HEK293 (cell line): ENCODE measurements around the gene TADA2B.

Source experiments
- CTCF ChIA-PET: fragments of 350-600 bp; formaldehyde crosslinking; extraction: SDS; loops from one replicate; lab custom pipeline; 2021; ENCODE audit warnings: antibody characterized with exemption; lab: Yijun Ruan, JAX
- POLR2A ChIA-PET: fragments of 300-600 bp; formaldehyde crosslinking; extraction: SDS; loops from one replicate; lab custom pipeline; 2020; ENCODE audit warnings: antibody characterized with exemption, inconsistent platforms; lab: Yijun Ruan, JAX
- H3K27ac ChIP-seq: fragments of 200-500 bp; sonication (Bioruptor generic); 2 replicates; pipeline ENCODE4 v1.5.1; 2014; ENCODE audit warnings: low read depth, low read length, control low read depth, inconsistent platforms; ENCODE audit errors: extremely low read depth
- H3K36me3 ChIP-seq, 2 experiments: fragments of 200-500 bp in 1 of 2; sonication (Bioruptor generic) in 1 of 2; 1 replicate in 1 of 2; 2 replicates in 1 of 2; pipeline ENCODE4 v1.5.1; 2014 to 2017; ENCODE audit warnings: inconsistent platforms in 2 of 2, low read length in 2 of 2; ENCODE audit not compliant: control insufficient read depth in 2 of 2, insufficient read depth in 1 of 2
- H3K4me1 ChIP-seq: fragments of 200-500 bp; sonication (Bioruptor generic); 2 replicates; pipeline ENCODE4 v1.5.1; 2014; ENCODE audit warnings: mild to moderate bottlenecking, low read length, inconsistent platforms; ENCODE audit not compliant: control insufficient read depth, insufficient read depth
- H3K4me3 ChIP-seq: 2 replicates; pipeline ENCODE4 v1.5.1; 2011; ENCODE audit warnings: low read depth, mild to moderate bottlenecking, control low read depth, low read length, moderate library complexity
- H3K9me3 ChIP-seq: fragments of 200-500 bp; sonication (Bioruptor generic); 2 replicates; pipeline ENCODE4 v1.5.1; 2014; ENCODE audit warnings: low read depth, low read length, inconsistent platforms; ENCODE audit not compliant: control insufficient read depth, insufficient read depth
- CTCF ChIP-seq: fragments of 450-650 bp; formaldehyde crosslinking; IDR thresholded peaks from 2 replicates; pipeline ENCODE4 v1.5.1; 2016; ENCODE audit warnings: missing biosample characterization, missing genetic modification characterization
- EGR2 ChIP-seq: fragments of 450-650 bp; formaldehyde crosslinking; IDR thresholded peaks from 2 replicates; pipeline ENCODE4 v1.5.1; 2016; ENCODE audit warnings: low read depth, missing biosample characterization, missing genetic modification characterization
- HOXC10 ChIP-seq: sonication (generic); formaldehyde crosslinking; IDR thresholded peaks from 2 replicates; pipeline ENCODE4 v1.8.1; 2023; ENCODE audit warnings: mild to moderate bottlenecking, missing genetic modification reagents
- KLF8 ChIP-seq: fragments of 450-650 bp; formaldehyde crosslinking; IDR thresholded peaks from 2 replicates; pipeline ENCODE4 v1.5.1; 2016; ENCODE audit warnings: missing biosample characterization, missing genetic modification characterization
- OSR2 ChIP-seq: fragments of 450-650 bp; formaldehyde crosslinking; IDR thresholded peaks from 2 replicates; pipeline ENCODE4 v1.5.1; 2016; ENCODE audit warnings: missing biosample characterization, missing genetic modification characterization
- PATZ1 ChIP-seq: fragments of 450-650 bp; formaldehyde crosslinking; IDR thresholded peaks from 2 replicates; pipeline ENCODE4 v1.5.1; 2016; ENCODE audit warnings: missing biosample characterization, missing genetic modification characterization
- YY1 ChIP-seq: fragments of 450-650 bp; formaldehyde crosslinking; IDR thresholded peaks from 2 replicates; pipeline ENCODE4 v1.5.1; 2018; ENCODE audit warnings: missing biosample characterization, missing genetic modification characterization
- ZBTB17 ChIP-seq: fragments of 450-650 bp; formaldehyde crosslinking; IDR thresholded peaks from 2 replicates; pipeline ENCODE4 v1.5.1; 2016; ENCODE audit warnings: missing biosample characterization, missing genetic modification characterization
- ZBTB6 ChIP-seq: fragments of 450-650 bp; formaldehyde crosslinking; IDR thresholded peaks from 2 replicates; pipeline ENCODE4 v1.5.1; 2017; ENCODE audit warnings: missing biosample characterization, missing genetic modification characterization
- ZBTB7A ChIP-seq: fragments of 450-650 bp; formaldehyde crosslinking; IDR thresholded peaks from 2 replicates; pipeline ENCODE4 v1.5.1; 2016; ENCODE audit warnings: low read depth, missing biosample characterization, missing genetic modification characterization
- ZNF155 ChIP-seq: fragments of 450-650 bp; formaldehyde crosslinking; IDR thresholded peaks from 2 replicates; pipeline ENCODE4 v1.5.1; 2016; ENCODE audit warnings: missing biosample characterization, missing genetic modification characterization
- ZNF2 ChIP-seq: fragments of 450-650 bp; formaldehyde crosslinking; IDR thresholded peaks from 2 replicates; pipeline ENCODE4 v1.5.1; 2016; ENCODE audit warnings: missing biosample characterization, missing genetic modification characterization
- ZNF362 ChIP-seq: fragments of 450-650 bp; formaldehyde crosslinking; IDR thresholded peaks from 2 replicates; pipeline ENCODE4 v1.5.1; 2016; ENCODE audit warnings: missing biosample characterization, missing genetic modification characterization
- ZNF449 ChIP-seq: fragments of 450-650 bp; formaldehyde crosslinking; IDR thresholded peaks from 2 replicates; pipeline ENCODE4 v1.5.1; 2017; ENCODE audit warnings: missing biosample characterization, mild to moderate bottlenecking, missing genetic modification characterization, moderate library complexity
- ZNF555 ChIP-seq: fragments of 450-650 bp; formaldehyde crosslinking; conservative IDR thresholded peaks from 2 replicates; pipeline ENCODE4 v1.5.1; 2017; ENCODE audit warnings: missing biosample characterization, mild to moderate bottlenecking, missing genetic modification characterization, inconsistent platforms
- ZNF791 ChIP-seq: fragments of 450-650 bp; formaldehyde crosslinking; IDR thresholded peaks from 2 replicates; pipeline ENCODE4 v1.5.1; 2016; ENCODE audit warnings: missing biosample characterization, missing genetic modification characterization
- ZSCAN18 ChIP-seq: fragments of 450-650 bp; formaldehyde crosslinking; IDR thresholded peaks from 2 replicates; pipeline ENCODE4 v1.5.1; 2016; ENCODE audit warnings: missing biosample characterization, missing genetic modification characterization

Gene TADA2B

GRCh38 chr4:7061815-7062214 is 18.6 kb downstream of the TADA2B start:
- ChIA-PET CTCF (interaction anchor here (1.2 kb wide), 1 partner anchor 9 kb away, joined by 4 read pairs; no protein-coding TSS in a partner anchor), POLR2A (interaction anchor here (2.1 kb wide), 1 partner anchor 18 kb away, joined by 7 read pairs; the partner anchor contains the start of gene TADA2B)
- Histone ChIP-seq H3K27ac (no peak overlapping the region), H3K4me3 (no peak overlapping the region), H3K4me1 (peaks cover 2% of the 10 kb centered on the region; the same call in 1 of the 2 replicates), H3K9me3 (no peaks in the 10 kb centered on the region), H3K36me3 (peaks cover 0 to 86% of the 10 kb centered on the region in 2 experiments; a peak in 2 of 3 replicates)
- no peak for TF ChIP-seq ZNF555

- Histone ChIP-seq H3K4me1 (peaks cover 2% of the 10 kb centered on the region; the same call in 1 of the 2 replicates), H3K4me3 (no peak overlapping the region), H3K36me3 (peaks cover 0 to 83% of the 10 kb centered on the region in 2 experiments; a peak in 2 of 3 replicates), H3K27ac (no peak overlapping the region), H3K9me3 (no peaks in the 10 kb centered on the region)
- POLR2A ChIA-PET = no interaction called here
- CTCF ChIA-PET = interaction anchor here (0.5 kb wide), 1 partner anchor 210 kb away, joined by 3 read pairs; no protein-coding TSS in a partner anchor
- TF ChIP-seq ZNF155 (tag by site-specific recombination) = no peak
- TF ChIP-seq YY1 (tag by site-specific recombination) = no peak
- no peak for TF ChIP-seq ZNF449 (tag by site-specific recombination)
- no peak for TF ChIP-seq ZNF362 (tag by site-specific recombination)
- no peak for TF ChIP-seq CTCF (tag by site-specific recombination)
- TF ChIP-seq KLF8 (tag by site-specific recombination) = no peak
- TF ChIP-seq ZNF2 (tag by site-specific recombination) = no peak
- TF ChIP-seq PATZ1 (tag by site-specific recombination) = no peak
- no peak for TF ChIP-seq ZBTB17 (tag by site-specific recombination)
- no peak for TF ChIP-seq HOXC10
- TF ChIP-seq ZNF791 (tag by site-specific recombination) = no peak
- no peak for TF ChIP-seq EGR2 (tag by site-specific recombination)
- TF ChIP-seq ZBTB7A (tag by site-specific recombination) = no peak
- no peak for TF ChIP-seq ZSCAN18
- no peak for TF ChIP-seq OSR2
- TF ChIP-seq ZBTB6 = no peak
Measured at GRCh38 chr4:7062816-7063215, 19.6 kb downstream of the TADA2B start.
